OCI-LY7 (cell line): ENCODE measurements around the gene CD59. TPM values are rescaled to one million over a fixed set of nuclear protein-coding genes. Genes with fewer than 3 reads are reported as not detected.
A peak's percentile ranks its signal among the peaks of the same experiment; 100 is the strongest.

ENCODE experiments used
- BruUV-seq: library from RNA; stranded (reverse); fragments of 400-500 nt; replicated peaks from 2 replicates; lab custom pipeline; 2021; lab: Mats Ljungman, UMichigan
- CTCF ChIA-PET: fragments of 300-600 bp; sonication (Branson Sonifier 250); formaldehyde crosslinking; loops from one replicate; lab custom pipeline; 2022; ENCODE audit warnings: antibody characterized with exemption; ENCODE audit not compliant: unreplicated experiment; lab: Charles Lee
- POLR2A ChIA-PET: fragments of 300-600 bp; sonication (Branson Sonifier 250); formaldehyde crosslinking; loops from one replicate; lab custom pipeline; 2022; ENCODE audit warnings: antibody characterized with exemption; lab: Charles Lee
- DNase-seq: peaks from one replicate; pipeline ENCODE4 v3.0.0-alpha.2; 2015; ENCODE audit warnings: low spot score
- H2AFZ ChIP-seq: fragments of 200-600 bp; sonication (generic), shearing (Covaris generic); 2 replicates; pipeline ENCODE4 v1.6.1; 2014; ENCODE audit warnings: mild to moderate bottlenecking, antibody characterized with exemption, low read length, moderate library complexity
- H3K27ac ChIP-seq: fragments of 200-600 bp; sonication (generic); 2 replicates; pipeline ENCODE4 v1.5.1; 2014; ENCODE audit warnings: mixed run types, low read depth, mild to moderate bottlenecking, moderate library complexity, low read length, inconsistent platforms; ENCODE audit not compliant: poor library complexity, severe bottlenecking
- H3K36me3 ChIP-seq: fragments of 200-600 bp; sonication (generic); 2 replicates; pipeline ENCODE4 v1.6.1; 2014; ENCODE audit warnings: mild to moderate bottlenecking, antibody characterized with exemption, low read length, moderate library complexity, mixed read lengths; ENCODE audit not compliant: insufficient read depth
- H3K4me1 ChIP-seq: fragments of 200-600 bp; sonication (generic); 2 replicates; pipeline ENCODE4 v1.5.1; 2014; ENCODE audit warnings: mild to moderate bottlenecking, low read length; ENCODE audit not compliant: insufficient read depth, poor library complexity, severe bottlenecking
- H3K4me2 ChIP-seq: fragments of 200-600 bp; sonication (generic); 2 replicates; pipeline ENCODE4 v1.6.1; 2014; ENCODE audit warnings: mild to moderate bottlenecking, low read length
- H3K4me3 ChIP-seq: fragments of 200-600 bp; sonication (generic); 2 replicates; pipeline ENCODE4 v1.5.1; 2014; ENCODE audit warnings: mild to moderate bottlenecking, low read depth, low read length; ENCODE audit not compliant: poor library complexity, severe bottlenecking
- H3K79me2 ChIP-seq: fragments of 200-600 bp; sonication (generic); 2 replicates; pipeline ENCODE4 v1.6.1; 2016; ENCODE audit warnings: low read depth, mild to moderate bottlenecking, low read length, moderate library complexity, mixed read lengths; ENCODE audit not compliant: insufficient read depth
- H3K9me2 ChIP-seq: fragments of 200-600 bp; sonication (generic); 2 replicates; pipeline ENCODE4 v1.6.1; 2016; ENCODE audit warnings: mild to moderate bottlenecking, low read length, mixed read lengths; ENCODE audit not compliant: insufficient read depth
- H3K9me3 ChIP-seq: fragments of 200-600 bp; sonication (generic); 2 replicates; pipeline ENCODE4 v1.6.1; 2014; ENCODE audit warnings: mild to moderate bottlenecking, mixed run types, low read length, mixed read lengths
- H4K20me1 ChIP-seq: fragments of 200-600 bp; sonication (generic); 2 replicates; pipeline ENCODE4 v1.6.1; 2014; ENCODE audit warnings: mild to moderate bottlenecking, antibody characterized with exemption, low read length, moderate library complexity, mixed read lengths; ENCODE audit not compliant: insufficient read depth
- CTCF ChIP-seq: fragments of 200-600 bp; sonication (generic); conservative IDR thresholded peaks from 2 replicates; pipeline ENCODE4 v1.5.1; 2014; ENCODE audit warnings: mild to moderate bottlenecking, antibody characterized with exemption, low read length, moderate library complexity, mixed read lengths
- EZH2phosphoT487 ChIP-seq: fragments of 200-600 bp; sonication (generic); IDR thresholded peaks from 2 replicates; pipeline ENCODE4 v1.6.1; 2018; ENCODE audit warnings: low read depth, borderline replicate concordance, mild to moderate bottlenecking, mixed run types, antibody characterized with exemption, low read length, moderate library complexity, mixed read lengths
- intact Hi-C: fragments of 100-400 bp; cut with micrococcal nuclease; formaldehyde crosslinking; loops from one replicate; pipeline ENCODE4 v1.10.0; 2022; ENCODE audit not compliant: unreplicated experiment
- total RNA-seq, 2 experiments: library from RNA; depleted of rRNA in 1 of 2; stranded (reverse); fragments of >200 nt in 1 of 2; shearing (Covaris generic) in 1 of 2; gene quantifications; 2 replicates each; pipeline ENCODE4 v1.2.3, GENCODE V29; 2014 to 2022

CD59 gene
- total RNA-seq, 2 experiments from 2014 or later: 20.2 to 35.5 TPM

GRCh38 chr11:33775832-33776470 is 39.7 kb upstream of the CD59 start:
- CTCF ChIA-PET: no interaction called here
- BruUV-seq: no TSS peak
- no peaks in the 10 kb centered on the region for H3K79me2 ChIP-seq
- H2AFZ ChIP-seq: no peak overlapping the region
- TF ChIP-seq CTCF (no peak), EZH2phosphoT487 (no peak)
- no peaks in the 10 kb centered on the region for H3K36me3 ChIP-seq
- H4K20me1 ChIP-seq: no peaks in the 10 kb centered on the region
- no peaks in the 10 kb centered on the region for H3K9me2 ChIP-seq
- no peaks in the 10 kb centered on the region for H3K9me3 ChIP-seq
- POLR2A ChIA-PET: no interaction called here
- intact Hi-C loops: no loop called here
- no peak overlapping the region for H3K27ac ChIP-seq
- no peak overlapping the region for H3K4me2 ChIP-seq
- DNase-seq: no peak
- H3K4me1 ChIP-seq: peaks cover 16% of the 10 kb centered on the region
- no peak overlapping the region for H3K4me3 ChIP-seq

- ChIA-PET CTCF (no interaction called here), POLR2A (interaction anchor here (1.1 kb wide), 1 partner anchor 21 kb away, joined by 3 read pairs; no protein-coding TSS in a partner anchor)
- Histone ChIP-seq H4K20me1 (no peaks in the 10 kb centered on the region), H3K36me3 (no peaks in the 10 kb centered on the region), H3K27ac (no peak overlapping the region), H3K9me2 (no peaks in the 10 kb centered on the region), H3K9me3 (no peaks in the 10 kb centered on the region), H3K4me3 (no peak overlapping the region), H2AFZ (no peak overlapping the region), H3K4me1 (peaks cover 16% of the 10 kb centered on the region), H3K4me2 (no peak overlapping the region), H3K79me2 (no peaks in the 10 kb centered on the region)
- BruUV-seq: no TSS peak
- no peak for DNase-seq
- TF ChIP-seq CTCF: no peak
- no peak for TF ChIP-seq EZH2phosphoT487
- intact Hi-C loops: no loop called here
These were observed 39.2 kb upstream of the CD59 start for GRCh38 chr11:33775467-33775807.

- H3K4me3 ChIP-seq: peak overlapping the region; percentile 97
- no peaks in the 10 kb centered on the region for H3K9me2 ChIP-seq
- no peak overlapping the region for H3K27ac ChIP-seq
- TF ChIP-seq EZH2phosphoT487: no peak
- TF ChIP-seq CTCF: no peak
- H2AFZ ChIP-seq: peak overlapping the region; percentile 79
- peak overlapping the region; percentile 76 for H3K4me2 ChIP-seq
- no peak for DNase-seq
- intact Hi-C loops: no loop called here
- CTCF ChIA-PET: no interaction called here
- no peaks in the 10 kb centered on the region for H3K79me2 ChIP-seq
- no TSS peak for BruUV-seq
- H4K20me1 ChIP-seq: no peaks in the 10 kb centered on the region
- H3K9me3 ChIP-seq: no peaks in the 10 kb centered on the region
- peaks cover 16% of the 10 kb centered on the region for H3K4me1 ChIP-seq
- H3K36me3 ChIP-seq: no peaks in the 10 kb centered on the region
- POLR2A ChIA-PET: interaction anchor here (0.6 to 1.1 kb wide), 3 partner anchors 20 to 745 kb away, joined by 3 to 6 read pairs (median 3); no protein-coding TSS in a partner anchor
These were observed 38.7 kb upstream of the CD59 start for GRCh38 chr11:33774736-33775466.
